Adipose tissue (tissue), 3 donors: ENCODE data around the gene KCNB1. TPM values are rescaled to one million over a fixed set of nuclear protein-coding genes. Genes with fewer than 3 reads are reported as not detected.
A peak's percentile ranks its signal among the peaks of the same experiment; 100 is the strongest.

Experiments
- H3K27ac ChIP-seq: one replicate; pipeline ENCODE4 v1.5.1; 2013; ENCODE audit warnings: low read depth, low read length
- WGBS, 3 donors: extraction: QIAGEN DNeasy Blood & Tissue Kit; methylation state at CpG; one replicate each; pipeline ENCODE4 v1.1.7; 2013; 5-methylcytosine and 5-hydroxymethylcytosine counted together
- polyA plus RNA-seq, 3 donors: library from polyadenylated mRNA; stranded (reverse); fragments of 200-250 nt; gene quantifications; one replicate each; pipeline ENCODE4 v1.2.3, GENCODE V29; 2013
- donor health status: healthy with polysubstance abuse.
- donor health status: Bipolar disorder and iron deficiency.
- donor health status: healthy.

The KCNB1 gene
- polyA plus RNA-seq, 3 donors: 0.64 to 4.2 (median 1.3) TPM

DNA sequence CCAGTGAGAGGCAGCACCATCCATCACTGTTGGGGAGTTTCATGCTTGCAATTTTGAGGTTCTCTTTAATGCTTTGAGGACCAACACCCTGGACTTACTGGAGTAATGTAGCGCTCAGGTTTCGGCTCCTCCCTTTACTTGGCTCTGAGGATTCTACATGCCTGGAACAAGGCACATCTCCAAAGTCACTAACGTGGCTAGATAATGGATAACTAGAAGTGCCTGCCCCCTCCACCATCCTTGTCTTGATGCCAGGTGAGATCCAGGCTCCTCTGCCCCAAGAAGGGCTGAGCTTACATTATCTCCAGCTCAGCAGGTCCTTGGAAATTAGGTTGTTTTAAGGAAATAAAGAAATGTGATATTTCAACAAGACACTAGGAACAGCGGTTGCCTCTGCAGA is 129.1 kb downstream of the KCNB1 start:
- no peak overlapping the region for H3K27ac ChIP-seq
- 66 to 73% (median 71%) methylated on average over 4 of the region's 4 CpGs for WGBS, 3 donors

DNA sequence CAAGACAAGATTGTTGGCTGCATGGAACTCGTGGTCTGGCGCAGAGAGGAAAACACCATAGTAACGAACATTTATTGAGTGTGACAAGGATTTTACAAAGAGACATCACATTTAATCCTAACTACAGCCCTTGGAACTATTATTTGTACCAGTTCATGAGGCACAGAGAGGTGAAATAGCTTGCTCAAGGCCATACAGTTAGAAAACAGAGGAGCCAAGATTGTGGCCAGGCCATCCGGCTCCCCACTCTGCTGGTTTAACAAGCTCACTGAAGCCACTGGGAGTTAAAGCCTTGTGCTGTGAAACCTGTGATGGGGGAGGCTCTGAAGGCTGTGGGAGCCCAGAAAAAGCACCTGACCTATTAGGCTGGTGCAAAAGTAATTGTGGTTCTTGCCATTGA is 129.7 kb downstream of the KCNB1 start:
- no peak overlapping the region for H3K27ac ChIP-seq
- 80 to 88% (median 85%) methylated on average over 4 of the region's 4 CpGs for WGBS, 3 donors

DNA sequence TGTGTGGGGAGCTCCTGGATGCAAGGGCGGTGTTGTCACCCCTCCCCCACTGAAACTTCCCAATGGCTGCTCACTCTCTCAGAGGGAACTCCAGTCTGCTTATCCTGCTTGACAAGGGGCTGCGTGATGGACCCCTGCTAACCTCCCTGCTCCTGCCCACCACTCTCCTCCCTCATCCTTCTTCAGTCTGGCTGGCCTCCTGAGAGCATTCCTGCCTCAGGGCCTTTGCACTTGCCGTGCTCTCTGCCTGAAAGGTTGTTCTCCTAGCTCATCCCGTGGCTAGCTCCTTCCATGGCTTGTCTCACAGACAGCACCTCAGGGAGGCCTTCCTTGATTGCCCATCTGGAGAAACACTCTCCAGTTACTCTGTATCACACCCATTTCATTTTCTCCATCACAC is 130.7 kb downstream of the KCNB1 start:
- 73 to 99% (median 95%) methylated on average over 4 of the region's 4 CpGs for WGBS, 3 donors
- no peak overlapping the region for H3K27ac ChIP-seq

DNA sequence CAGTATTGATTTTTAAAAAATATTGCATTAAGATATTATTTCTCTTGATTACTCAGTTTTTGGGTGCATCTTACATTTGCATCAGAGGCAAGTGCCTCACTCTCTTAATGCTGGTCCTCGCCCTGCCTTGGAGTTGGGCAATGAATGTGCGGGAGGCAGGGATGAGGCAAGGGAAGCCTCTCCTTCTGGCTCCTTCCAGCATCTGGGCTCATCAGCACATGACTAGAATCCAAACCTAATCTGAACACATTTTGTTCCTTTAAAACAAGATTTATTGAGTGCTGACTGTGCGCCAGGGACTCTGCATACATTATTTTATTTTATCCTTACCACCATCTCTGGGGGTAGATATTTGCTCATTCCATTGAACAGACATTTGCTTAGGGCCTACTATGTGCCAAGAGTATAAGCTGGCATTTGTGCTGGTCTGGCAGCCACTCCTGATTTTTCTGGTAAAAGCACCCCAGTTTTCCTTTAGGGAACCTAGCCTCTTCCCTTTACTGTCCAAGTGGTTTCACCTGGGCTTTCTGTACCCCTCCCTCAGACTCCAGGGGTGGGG is 132.7 kb downstream of the KCNB1 start:
- H3K27ac ChIP-seq: no peak overlapping the region
- WGBS, 3 donors: 60 to 73% (median 64%) methylated on average over 3 of the region's 3 CpGs

DNA sequence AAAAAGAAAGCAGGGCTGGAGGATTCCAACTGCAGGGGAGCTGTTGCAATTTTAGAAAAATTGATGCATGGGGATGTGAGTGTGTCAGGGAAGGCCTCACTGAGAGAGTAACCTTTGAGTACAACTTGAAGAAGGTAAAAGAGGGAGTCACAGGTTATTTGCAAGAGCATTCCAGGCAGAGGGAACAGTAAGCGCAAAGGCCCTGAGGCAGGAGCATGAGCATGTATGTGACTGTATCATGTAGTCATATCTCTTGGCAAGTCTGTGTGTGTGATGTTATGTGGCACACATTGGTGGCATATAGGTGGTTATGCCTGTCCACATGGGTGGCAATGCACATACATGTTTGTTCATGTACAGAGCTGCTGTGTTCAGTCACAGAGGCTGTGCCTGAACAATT is 133.4 kb downstream of the KCNB1 start:
- 98 to 100% (median 100%) methylated on average over 1 of the region's 1 CpG for WGBS, 3 donors
- no peak overlapping the region for H3K27ac ChIP-seq

DNA sequence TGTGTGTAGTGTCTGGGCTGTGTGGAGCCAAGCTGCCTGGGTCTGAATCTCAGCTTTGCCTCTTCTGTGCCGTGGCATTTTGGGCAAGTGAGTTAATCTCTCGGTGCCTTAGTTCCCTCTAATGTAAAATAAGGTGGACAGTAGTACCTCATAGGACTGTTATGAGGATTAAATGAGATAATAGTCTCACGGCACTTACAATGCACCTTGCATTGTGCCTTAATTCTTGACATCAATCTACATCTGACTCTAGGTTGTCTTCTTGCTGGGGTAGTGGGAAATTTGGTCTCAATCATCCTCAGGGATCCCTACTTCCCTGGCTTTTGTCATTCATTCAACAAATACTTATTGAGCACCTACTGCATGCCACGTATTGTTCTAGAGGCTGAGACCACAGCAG is 133.9 kb downstream of the KCNB1 start:
- 83 to 95% (median 91%) methylated on average over 4 of the region's 4 CpGs for WGBS, 3 donors
- H3K27ac ChIP-seq: no peak overlapping the region

DNA sequence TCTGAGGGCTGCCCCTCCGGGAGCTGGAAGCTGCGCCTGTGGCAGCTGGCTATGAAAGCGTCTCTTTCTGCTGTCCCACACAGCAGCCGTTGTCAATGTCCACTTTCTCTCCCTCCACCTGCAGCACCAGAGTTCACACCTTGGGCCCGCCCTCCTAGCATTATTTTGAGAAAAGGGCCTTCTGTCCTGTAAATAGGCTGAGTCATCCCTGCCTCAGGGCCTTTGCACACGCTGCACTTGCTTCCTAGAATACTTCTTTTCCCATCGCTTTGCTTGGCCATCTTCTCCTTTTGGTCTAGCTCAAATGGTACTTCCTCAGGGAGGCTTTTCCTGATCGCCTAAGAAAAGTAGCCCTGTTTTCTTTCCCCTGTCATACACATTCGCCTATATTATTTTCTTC is 135.3 kb downstream of the KCNB1 start:
- WGBS, 3 donors: 90 to 94% (median 93%) methylated on average over 9 of the region's 9 CpGs
- no peak overlapping the region for H3K27ac ChIP-seq

DNA sequence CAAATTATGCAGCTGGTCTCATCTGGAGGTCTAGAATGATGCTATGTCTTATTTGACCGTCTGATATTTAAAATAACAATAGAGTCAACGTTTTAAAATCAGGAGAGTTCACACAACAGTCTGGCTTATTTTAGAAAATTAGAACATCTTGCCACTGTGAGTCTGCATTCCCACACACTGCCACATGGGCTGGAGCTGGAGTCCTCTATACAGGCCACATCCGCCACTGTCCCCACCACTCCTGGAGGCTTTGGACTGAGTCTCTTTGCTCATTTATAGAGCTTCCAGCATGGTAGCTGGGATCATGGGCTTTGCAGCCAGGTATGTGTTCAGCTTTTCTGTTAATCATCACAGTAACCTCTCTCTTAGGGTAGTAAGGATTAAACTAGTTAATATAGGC is 135.8 kb downstream of the KCNB1 start:
- H3K27ac ChIP-seq: no peak overlapping the region
- WGBS, 3 donors: 68 to 83% (median 82%) methylated on average over 3 of the region's 3 CpGs

DNA sequence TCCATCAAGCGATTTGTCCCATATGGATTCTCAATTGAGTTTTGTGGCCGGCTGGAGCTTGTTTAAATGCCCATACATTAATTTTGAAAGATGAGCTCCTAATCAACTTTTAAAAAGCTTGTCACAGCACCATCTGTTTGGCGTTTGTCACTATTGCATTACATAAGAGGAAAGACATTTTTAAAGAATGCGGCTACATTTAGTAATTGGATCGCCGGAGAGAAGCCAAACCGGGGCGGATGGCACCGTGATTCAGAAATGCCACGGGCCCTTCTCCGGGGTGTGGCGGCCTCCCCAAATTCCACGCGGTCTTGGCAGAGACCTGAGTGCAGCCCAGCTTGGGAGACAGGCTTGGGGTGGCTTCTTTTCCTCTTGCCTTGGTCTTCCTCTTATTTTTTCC is 136.9 kb downstream of the KCNB1 start:
- peak overlapping the region; percentile 56 for H3K27ac ChIP-seq
- WGBS, 3 donors: 44 to 54% (median 48%) methylated on average over 14 of the region's 14 CpGs

DNA sequence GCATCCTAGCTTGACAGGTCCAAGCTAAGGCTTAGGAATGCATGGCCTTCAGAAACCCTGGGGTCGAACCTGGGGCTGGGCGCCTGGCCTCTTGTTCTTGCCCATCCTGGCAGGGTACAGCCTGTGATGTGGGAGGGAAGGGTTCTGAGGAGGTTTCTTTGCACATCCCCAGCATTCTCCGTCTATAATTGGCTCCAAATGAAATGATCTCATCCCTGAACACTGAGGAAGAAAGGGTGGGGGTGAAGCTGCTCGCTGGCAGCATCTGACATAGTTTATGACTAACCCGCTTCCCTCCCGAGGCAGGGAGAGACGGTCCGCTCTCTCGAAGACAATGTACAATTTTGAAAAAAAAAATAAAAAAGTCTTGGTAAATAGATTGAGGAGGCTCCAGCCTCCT is 137.5 kb downstream of the KCNB1 start:
- 22 to 36% (median 33%) methylated on average over 9 of the region's 9 CpGs for WGBS, 3 donors
- peak overlapping the region; percentile 56 for H3K27ac ChIP-seq

DNA sequence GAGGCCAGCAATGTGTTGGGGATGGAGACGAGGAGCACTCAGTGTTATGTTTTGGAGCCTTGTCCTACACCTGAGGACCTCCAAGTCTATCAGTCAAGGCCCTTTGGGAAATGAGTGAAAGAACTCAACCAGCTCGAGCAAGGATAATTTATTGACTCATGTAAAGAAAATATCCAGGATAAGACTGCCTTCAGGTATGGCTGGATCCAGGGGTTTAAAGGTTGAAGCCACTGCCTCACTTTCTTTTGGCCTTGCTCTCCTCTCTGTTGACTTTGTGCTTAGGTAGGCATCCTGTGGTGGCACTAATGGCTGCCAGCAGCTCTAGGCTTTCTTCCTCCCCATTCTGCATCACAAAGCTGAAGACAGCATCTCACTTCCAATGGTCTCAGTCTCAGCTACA is 138.3 kb downstream of the KCNB1 start:
- WGBS, 3 donors: 77 to 96% (median 89%) methylated on average over 2 of the region's 2 CpGs
- H3K27ac ChIP-seq: no peak overlapping the region

DNA sequence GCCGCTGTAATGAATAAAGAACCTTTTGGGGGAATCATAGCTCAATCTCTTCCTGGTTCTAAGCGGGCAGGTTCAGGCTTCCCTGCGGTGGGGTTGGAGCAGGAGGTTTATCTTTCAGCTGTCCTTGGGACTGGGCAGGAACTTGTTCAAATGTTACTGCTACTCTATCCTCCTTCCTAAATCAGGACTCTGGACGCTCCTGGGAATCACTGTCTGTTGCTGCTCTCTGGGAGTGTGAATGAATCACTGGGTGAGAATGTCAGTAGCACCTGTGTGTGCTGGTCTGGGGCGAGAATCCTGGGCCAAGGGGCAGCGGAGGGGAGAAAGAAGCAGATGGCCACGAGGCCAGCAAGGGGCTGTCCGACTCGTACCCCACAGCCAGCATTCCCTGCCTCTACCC is 139.2 kb downstream of the KCNB1 start:
- WGBS, 3 donors: 35 to 78% (median 73%) methylated on average over 9 of the region's 9 CpGs
- H3K27ac ChIP-seq: no peak overlapping the region

DNA sequence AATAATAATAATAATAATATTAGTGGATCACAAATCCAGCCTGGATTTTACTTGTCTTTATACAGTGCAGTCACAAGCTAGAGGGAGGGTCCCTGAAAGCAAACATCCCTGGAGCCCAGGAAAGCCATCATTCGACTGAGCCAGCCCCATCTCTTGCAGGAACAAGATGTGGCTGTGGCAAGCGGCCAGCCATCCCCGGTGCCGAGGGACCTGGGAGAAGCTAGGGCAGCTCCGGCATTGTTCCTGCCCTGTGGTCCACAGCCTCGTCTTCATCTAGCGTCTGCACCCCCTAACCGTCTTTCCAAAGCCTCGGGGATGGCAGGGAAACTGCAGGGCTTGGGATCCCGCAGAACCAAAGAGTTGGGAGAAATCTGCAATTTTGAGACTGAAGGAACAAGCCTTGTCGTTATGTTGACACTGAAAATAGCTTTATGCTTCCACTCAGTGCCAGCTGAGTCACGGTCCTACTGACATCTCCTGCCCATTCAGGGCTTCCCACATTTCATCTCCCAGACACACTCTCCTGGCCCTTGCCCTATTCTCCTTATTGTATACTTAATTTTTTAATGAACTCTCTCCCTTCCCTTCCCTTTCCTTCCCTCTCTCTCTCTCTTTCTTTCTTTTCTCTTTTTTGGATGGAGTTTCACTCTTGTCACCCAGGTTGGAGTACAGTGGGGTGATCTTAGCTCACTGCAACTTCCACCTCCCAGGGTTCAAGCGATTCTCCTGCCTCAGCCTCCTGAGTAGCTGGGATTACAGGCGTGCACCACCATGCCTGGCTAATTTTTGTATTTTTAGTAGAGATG is 142.1 kb downstream of the KCNB1 start:
- WGBS, 3 donors: 57 to 72% (median 62%) methylated on average over 14 of the region's 14 CpGs
- H3K27ac ChIP-seq: no peak overlapping the region

DNA sequence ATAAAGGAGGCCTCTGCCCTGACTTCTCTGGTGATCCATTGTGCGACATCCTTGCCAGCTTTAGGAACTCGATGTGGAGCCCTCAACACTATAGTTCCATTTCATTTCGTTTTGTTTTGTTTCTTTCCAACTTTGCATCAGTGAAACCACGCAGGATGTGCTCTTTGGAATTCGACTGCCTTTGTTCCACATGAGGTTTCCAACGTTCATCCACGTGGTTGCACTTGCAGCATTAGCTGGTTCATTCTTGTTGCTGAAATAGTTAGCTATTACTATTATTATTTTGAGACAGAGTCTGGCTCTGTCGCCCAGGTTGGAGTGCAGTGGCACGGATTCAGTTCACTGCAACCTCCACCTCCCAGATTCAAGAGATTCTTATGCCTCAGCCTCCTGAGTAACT is 143.3 kb downstream of the KCNB1 start:
- H3K27ac ChIP-seq: no peak overlapping the region
- 62 to 70% (median 68%) methylated on average over 9 of the region's 9 CpGs for WGBS, 3 donors

DNA sequence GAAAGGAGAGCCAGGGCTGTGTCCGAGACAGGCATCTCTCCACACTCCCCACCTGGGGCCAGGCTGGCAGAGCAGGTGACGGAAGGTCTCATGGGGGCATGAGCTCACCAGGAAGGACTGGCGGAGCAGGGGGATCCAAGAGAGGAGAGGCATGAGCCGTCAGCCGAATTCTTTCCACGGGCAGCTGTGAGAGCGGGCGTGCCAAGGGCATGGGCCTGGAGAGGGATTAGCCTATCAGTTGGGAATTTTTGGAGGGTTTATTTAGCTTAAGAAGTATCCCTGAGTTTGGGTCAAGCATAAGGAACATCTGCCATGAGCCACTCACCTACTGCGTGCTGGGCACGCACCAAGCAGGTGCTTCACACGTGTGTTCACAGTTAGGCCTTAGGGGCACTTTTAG is 144.4 kb downstream of the KCNB1 start:
- H3K27ac ChIP-seq: no peak overlapping the region
- 92 to 95% (median 92%) methylated on average over 11 of the region's 11 CpGs for WGBS, 3 donors

DNA sequence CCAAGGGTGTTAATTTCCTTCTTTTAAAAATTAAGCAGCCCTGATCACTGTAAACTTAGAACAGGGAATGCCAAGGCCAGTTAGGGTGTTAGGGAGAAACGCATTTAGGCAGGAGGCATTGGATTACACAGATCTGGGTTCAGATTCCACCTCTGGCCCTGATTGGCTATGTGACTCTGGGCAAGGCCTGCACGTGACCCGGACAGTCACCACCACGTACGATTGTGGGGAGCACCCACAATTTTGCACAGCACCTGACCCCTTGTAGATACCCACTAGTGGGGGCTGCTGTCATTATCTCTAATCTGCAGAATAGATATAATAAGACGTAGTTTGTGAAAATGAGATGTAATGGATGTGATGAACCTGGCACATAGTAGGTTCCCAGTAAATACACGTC is 145.1 kb downstream of the KCNB1 start:
- no peak overlapping the region for H3K27ac ChIP-seq
- WGBS, 3 donors: 46 to 77% (median 75%) methylated on average over 7 of the region's 7 CpGs

DNA sequence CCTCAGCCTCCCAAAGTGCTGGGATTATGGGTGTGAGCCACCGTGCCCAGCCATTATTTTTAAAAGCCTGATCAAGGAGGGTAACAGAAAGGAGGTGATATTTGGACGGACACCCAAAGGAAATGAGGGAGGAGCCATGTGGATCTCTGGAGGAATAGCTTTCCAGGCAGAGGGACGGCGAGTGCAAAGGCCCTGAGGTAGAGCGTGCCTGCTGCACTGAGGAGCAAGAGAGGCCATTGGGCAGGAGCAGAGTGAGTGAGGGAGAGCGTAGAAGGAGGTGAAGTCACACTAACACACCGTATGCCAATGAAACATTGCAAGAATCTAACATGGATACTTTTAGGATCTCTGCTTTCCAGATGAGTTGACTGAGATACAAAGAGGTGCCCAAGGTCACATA is 145.7 kb downstream of the KCNB1 start:
- H3K27ac ChIP-seq: no peak overlapping the region
- 79 to 90% (median 88%) methylated on average over 7 of the region's 7 CpGs for WGBS, 3 donors

DNA sequence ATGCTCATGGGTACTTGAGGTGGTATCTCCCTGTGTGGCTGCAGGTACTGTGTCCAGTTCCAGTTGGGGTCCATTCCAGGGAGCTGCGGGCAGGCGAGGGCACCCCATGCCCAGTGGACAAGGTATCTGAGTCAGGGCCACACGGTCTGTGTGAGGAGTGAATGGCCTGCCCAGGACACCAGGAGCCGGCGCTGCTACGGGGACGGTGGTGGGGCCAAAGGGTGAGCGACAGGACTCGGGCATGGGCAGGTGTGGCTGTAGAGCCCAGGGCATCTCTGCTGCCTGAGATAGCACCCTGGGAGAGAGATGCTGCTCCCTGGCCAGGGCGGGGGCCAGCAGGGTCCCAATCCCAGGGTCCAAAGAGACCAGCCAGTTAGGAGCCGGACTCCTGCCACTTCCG is 147.0 kb downstream of the KCNB1 start:
- WGBS, 3 donors: 87 to 97% (median 95%) methylated on average over 12 of the region's 12 CpGs

DNA sequence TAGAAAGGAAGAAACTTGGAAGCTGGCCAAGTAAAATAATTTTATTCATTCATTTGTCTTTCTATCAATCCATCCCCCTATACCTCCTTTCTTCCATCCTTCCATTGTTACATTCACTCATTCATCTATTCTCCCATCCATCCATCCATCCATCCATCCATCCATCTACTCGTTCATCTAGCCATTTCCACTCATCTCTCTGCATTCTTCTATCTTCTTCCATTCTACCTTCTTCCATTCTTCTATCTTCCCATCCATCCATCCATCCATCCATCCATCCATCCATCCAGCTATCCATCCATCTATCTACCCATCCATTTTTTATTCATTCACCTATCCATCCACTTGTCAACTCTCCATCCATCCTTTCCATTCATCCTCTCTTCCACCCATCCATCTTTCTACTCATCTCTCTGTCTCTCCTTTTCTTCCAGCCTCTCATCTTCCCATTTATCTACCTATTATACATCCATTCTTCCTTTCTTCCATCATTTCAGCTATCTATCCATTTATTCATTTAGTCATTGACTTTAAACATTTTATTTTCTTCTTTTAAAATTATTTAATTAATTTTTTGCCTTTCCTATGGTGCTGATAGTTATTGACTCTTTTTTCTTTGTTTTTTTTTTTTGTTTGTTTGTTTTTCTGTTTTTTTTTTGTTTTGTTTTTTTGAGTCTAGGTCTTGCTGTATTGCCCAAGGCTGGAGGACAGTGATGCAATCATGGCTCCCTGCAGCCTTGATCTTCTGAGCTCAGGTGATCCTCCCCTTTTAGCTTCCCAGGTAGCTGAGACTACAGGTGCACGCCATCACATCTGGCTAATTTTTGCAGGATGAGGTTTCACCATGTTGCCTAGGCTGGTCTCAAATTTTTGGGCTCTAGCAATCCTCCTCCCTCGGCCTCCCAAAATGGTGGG is 151.5 kb downstream of the KCNB1 start:
- 60 to 89% (median 82%) methylated on average over 3 of the region's 3 CpGs for WGBS, 3 donors
- no peak overlapping the region for H3K27ac ChIP-seq

More for the DNA sequence above, 147.0 kb downstream of the KCNB1 start:
- no peak overlapping the region for H3K27ac ChIP-seq
